ENCODE measurements around the gene MAPK13.
"Not testable (repeated sequence)": the region's sequence is repeated elsewhere in the genome, so short reads cannot be mapped to it uniquely, and the experiment has no call there.

Gene MAPK13

DNA sequence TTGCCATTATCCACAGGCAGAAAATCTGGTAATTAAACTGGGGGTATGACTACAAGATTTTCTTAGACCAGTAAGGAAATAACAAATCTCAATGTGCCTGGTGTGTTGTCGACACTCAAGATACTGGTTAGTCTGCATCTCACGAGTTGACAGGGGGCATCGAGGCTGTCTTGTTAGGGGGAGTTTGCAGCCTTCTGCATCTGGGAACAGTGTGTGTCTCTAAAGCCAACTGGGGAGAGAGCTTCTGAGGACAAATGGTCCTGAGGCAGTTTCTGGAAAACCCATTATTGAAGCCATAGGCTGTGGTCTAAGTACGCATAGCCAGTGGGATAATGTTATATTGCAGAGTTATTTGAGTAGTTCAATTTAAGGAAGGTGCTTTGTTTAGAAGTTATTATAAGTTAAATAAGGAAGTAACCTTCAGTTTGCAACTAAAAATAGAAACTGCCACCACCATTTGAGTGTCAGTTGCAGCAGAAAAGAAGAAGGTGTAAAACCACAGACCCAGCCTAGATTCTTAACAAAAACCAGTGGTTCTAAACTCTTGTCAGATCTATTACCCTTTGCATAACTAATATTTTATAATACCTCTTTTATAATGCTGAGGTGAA, 15.4 kb upstream of the MAPK13 start:
- DNase-seq (ENCODE audit: low read depth): no peak

DNA sequence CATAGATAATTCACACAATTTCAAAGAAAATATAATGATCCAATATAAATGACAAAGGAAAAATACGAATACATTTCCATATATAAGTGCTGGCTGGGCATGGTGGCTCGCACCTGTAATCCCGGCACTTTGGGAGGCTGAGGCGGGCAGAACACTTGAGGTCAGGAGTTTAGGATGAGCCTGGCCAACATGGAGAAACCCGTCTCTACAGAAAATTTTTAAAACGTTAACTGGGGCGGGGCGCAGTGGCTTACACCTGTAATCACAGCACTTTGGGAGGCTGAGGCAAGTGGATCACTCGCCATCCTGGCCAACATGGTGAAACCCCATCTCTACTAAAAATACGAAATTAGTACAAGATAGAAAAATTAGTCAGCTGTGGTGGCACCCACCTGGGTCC, 14.9 kb upstream of the MAPK13 start:
- no peak for DNase-seq (ENCODE audit: low read depth)

DNA sequence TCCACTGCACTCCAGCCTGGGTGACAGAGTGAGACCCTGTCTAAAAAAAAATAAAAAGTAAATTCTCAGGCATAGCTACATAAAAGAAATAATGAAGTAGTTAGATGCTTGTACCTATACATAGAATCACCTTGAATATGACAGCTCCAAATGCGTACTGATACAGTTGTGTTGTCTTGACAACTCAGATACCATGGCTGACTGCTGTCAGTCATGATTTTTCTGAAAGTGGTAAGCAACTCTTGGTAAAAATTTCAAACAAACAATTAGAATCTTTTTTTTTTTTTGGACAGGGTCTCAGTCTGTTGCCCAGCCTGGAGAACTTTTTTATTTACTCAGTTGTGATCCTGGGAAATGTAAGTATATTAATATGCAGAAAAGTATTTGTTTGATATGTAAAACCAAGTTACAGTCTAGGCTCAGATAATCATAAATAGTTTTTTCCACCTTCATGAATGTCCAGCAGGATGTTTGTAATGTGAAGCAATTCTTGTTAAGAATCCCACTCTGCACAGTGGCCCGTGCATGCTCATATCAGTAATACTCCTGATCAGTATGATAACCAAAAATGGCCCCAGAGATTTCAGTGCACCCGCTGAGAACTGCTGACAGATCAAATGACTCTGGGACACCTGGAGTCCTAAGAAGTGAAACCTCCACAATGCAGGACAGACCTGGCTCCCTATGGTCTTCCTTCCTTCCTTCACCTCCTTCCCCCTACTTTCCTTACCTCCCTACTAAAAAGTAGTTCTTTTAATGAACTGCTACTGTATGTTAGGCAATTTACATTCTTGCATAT, 14.0 kb upstream of the MAPK13 start:
- DNase-seq (ENCODE audit: low read depth): no peak

DNA sequence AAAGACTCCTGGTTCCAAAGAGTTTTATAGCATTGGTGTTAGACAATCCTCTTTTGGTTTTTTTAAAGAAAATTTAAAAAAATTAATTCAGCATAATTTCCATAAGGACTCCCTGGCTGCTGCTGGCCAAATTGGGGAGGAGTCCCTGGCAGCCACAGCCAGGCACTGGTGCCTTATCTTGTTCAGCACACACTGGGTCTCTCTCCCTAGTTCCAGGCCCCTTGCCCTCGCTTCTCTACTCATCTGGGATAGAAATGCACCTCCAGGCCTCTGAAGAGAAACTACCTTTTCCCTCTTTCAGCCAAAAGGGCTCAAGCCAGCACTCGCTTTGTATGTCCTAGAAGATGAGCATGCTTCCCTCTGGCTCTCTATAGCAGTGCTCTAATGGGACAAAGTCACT, 13.4 kb upstream of the MAPK13 start:
- DNase-seq (ENCODE audit: low read depth): no peak

DNA sequence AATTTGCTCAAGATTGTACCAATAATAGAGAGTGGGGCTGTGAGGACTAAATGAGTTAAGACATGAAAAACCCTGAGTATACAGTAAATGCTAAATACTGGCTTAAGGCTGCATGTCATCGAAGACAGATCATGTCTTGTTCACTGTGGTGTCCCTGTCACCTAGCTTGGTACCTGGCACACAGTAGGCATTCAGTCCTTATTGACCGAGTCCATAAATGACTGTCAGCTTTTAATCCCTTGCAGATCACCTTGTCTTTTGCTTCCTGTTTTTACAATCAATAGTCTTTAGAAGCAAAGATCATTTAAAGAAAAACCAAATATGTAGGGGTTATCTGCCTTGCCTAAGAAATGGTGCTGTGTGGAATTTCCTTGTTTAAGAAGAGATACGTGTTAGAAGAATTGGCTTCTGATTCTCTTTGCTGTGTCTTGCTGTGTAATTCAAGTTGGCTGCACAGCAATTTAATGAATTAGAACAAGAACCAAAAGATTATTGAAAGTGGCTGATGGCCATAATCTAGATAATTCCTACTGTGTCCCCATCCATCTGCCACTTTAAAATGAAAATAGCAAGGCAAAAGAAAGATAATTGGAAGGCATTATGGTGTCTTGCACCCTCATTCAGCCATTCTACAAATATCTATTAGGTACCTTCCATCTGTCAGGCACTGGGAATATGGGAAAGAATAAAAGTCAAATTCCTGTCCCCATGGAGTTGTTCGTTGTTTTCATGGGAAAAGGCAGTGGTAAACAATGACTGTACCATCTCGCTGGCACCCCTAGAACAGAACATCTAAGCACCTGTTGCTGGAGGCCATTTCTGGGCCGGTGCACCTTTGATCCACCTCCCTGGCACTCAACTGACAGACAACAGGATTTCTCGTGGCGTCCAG, 12.4 kb upstream of the MAPK13 start:
- DNase-seq (ENCODE audit: low read depth): no peak

DNA sequence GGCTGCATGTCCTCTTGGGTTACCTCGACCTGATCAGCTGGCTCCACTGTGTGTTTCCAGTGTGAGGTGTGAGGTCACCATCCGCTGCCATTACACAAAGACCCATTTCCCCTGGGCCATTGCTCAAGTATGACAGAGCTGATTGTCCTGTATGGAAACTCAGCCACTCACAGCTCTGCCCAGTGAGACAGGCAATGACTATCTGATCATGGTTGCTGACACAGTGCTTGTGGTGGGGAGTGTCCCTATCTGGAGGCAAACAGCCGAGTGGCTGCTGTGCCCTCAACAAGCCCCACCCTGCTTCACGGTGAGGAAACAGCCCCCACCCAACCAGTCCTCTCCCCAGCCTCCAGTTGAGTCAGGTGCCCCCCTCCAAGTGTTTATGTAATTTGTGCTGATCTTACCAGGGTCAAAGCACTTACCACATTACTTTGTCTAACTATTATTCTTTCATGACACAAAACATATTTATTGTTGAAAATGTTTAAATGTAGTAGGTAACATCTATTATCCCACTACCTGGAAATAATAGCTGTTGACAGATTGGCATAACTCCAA, 11.7 kb upstream of the MAPK13 start:
- DNase-seq (ENCODE audit: low read depth): no peak

DNA sequence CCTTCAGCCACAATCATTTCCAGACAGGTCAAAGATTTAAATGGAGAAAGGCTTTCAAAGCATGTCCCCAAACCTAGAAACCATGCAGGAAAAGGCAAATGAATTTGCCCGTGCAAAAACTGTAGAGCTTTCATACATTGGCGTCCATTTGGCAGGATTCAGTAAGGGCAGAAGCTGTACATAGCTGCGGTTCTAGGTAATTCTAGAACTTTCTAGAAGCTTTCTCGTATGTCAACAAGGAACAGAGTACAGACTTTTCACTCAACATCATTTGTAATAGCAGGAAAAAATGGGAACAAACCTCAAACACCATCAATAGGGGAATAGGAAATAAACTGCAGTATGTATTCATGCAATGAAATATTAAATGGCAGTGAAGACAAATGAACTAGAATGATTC, 11.1 kb upstream of the MAPK13 start:
- no peak for DNase-seq (ENCODE audit: low read depth)

DNA sequence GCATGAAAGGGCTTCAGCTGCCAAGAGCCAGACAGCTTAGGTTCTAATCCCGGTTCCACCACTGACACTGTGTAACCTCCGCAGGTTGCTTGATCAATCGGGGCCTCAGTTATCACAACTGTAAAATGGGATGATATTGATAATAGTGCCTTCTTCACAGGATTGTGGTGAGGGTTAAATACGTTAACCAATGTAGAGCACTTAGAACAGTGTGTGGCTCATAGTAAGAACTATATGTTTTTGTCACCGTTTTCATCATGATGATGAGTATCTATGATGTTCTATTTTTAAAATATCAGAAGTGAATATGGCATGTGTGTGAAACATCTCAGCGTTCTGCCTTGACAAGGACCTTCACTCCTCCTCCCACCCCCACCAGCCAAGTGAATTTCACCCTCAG, 10.3 kb upstream of the MAPK13 start:
- DNase-seq (ENCODE audit: low read depth): no peak

DNA sequence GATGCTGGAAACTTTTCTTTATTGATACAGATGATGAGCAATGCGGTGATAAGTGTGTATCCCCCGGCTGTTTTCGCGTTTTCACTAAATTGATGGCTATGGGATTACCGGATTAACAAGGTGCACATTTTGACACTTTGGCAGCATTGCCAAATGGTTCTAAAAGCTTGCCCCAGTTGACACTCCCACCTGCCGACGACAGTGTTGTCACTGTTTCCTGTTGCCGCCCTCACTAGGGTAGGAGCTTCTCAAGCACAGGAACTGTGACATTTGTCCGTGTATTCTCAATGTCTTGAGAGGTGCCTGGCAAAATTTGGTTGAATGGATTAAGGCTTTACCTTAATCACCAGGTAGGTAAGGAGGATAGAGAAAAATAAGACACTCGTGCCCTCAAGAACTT, 9.8 kb upstream of the MAPK13 start:
- DNase-seq (ENCODE audit: low read depth): no peak

DNA sequence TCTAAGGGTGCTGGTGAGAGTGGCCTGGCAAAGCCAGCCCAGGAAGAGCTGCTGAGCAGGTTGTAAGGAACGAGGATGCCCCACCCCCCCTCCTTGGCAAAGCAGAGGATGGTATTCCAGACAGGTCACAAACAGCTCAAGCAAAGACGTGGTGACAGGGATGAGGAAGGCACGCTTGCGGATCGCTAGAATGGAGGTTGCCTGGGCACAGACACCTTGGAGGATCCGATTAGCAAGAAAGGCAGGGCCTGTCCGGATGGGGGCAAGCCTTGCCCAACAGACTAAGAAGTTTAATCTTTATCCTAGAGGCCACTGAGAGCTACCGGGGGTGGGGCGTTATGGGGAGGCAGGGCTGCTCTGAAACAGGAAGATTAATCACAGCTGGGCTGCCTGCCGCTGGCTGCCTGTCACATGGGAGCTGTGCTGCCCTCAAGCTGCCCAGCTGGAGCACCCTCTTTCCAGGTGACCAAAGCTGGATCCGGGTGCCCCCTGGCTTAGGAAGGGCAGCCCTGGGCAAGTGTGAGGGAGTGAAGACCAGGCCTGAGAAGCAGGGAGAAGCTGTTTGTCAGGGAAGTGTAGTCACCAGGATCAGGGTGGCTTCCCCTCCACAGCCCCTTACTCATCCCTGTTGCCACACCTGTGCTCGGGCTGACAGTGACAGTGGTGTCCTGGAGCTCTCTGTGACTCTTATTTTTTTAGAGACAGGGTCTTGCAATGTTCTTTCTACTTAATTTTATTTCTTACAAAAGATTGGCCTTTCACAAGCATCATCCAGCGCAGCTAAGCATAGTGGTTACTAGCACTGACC, 9.1 kb upstream of the MAPK13 start:
- DNase-seq (ENCODE audit: low read depth): peak; percentile 54

DNA sequence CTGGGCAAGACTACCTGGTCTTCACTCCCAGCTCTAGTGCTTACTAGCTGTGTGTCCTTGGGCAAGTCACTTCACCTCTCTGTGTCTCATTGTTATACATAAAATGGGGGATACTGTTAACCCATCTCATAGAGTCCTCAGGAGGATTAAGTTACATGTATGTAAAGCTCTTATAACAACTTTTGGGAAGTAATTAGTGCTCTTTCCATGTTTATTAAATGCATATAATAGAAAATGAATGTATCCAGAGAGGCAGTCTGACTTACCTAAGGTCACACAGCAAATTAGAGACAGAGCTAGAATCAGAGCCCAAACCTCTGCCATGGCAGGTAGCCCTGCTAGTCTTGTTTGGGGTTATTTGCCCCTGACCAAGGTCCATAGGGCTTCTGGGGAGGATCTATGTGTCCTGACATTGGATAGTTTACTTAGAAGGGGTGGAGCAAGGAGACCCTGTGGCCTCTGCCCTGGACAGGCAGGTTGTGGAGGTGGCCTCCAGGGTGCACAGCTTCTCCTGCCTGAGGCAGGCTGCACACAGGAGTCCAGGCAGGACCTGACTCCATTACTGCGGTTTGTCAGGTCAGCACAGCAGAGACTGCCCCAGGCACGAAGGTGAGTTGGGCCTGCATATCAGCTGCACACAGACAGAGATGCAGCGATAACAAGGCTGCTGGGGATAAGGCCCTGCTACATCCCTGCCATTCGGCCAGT, 8.4 kb upstream of the MAPK13 start:
- DNase-seq (ENCODE audit: low read depth): no peak

DNA sequence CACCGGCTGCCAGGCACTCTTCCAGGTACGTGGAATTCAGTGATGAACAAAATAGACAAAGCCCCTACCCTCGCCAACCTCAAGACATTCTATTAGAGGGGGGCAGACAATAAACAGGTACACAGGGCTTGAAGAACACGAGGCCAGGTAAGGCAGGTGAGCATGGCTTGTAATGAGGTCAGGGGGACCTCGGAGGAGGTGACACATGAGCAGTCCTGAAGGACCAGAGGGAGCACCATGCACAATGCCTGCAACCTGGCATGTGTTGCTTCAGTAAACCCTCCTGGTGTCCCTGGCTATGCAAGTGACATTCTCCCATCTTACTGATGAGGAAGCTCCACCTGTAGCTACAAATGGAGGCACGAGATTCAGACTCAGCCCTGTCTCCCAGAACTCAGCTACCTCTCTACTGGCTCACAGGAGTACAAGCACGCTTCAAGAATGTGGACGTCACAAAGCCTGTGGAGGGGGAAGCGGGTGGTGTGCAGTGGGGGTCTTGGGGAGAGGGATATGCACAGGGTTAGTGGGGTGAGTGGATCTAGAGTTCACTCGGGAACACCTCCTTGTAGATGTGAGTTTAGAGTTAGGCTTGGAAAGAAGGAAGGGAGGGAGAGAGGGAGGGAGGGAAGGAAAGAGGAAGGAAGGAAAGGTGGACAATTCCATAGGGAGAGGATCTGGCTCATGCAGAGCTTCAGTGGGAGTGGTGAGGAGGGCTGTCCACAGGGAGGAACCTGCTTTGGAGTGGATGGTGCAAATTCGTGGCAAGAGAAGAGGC, 7.6 kb upstream of the MAPK13 start:
- no peak for DNase-seq (ENCODE audit: low read depth)

DNA sequence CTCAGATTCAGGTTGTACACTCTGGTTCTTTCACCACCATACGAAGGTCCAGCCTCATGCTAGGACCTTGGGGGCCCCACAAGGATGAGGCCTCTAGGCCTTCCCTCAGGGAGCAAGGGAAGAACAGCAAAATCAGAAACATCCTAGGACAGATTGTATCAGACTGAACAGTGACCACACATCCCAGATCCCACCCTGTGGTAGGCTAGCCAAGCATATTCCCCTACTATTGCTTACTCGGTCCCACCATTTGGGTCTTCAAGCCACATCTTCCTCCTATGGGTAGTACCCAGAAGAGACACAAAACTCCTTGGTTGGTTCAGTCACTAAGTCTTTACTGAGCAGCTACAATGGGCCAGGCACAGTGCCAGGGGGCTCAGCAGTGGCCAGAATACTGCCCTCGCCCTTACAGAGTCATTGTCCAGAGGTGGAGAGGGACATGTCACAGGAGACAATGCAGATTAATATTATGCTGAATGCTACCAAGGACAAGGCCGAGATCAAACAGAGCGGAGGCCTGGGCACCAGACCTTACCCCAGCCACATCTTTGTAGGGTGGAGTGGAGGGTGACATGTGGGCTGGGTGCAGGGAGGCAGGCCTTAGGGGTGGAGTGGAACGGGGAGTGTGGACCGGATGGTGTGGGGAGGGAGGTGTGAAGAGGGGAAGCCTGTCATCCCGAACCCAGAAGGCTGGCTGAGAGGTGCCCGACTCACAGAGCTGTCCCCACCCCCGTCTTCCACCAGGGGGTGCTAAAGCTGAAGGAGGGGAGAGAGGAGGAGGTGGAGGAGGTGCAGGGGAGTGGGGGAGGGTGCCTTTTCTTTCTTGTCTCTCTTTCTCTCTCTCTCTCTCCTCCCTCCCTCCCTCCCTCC, 6.8 kb upstream of the MAPK13 start:
- peak; percentile 71 for DNase-seq (ENCODE audit: low read depth)

DNA sequence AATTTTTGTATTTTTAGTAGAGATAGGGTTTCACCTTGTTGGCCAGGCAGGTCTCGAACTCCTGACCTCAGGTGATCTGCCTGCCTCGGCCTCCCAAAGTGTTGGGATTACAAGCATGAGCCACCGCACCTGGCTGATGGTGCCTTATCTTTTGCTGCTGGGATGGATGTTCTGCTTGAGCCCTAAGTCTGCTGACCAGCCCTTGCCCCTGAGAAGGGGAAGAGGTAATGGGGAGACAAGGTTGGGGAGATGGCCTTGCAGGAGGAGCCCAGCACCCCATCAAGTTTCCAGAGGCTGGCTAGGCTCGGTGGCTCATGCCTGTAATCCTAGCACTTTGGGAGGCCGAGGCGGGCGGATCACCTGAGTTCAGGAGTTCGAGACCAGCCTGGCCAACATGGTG, 6.0 kb upstream of the MAPK13 start:
- DNase-seq (ENCODE audit: low read depth): not testable (repeated sequence)

DNA sequence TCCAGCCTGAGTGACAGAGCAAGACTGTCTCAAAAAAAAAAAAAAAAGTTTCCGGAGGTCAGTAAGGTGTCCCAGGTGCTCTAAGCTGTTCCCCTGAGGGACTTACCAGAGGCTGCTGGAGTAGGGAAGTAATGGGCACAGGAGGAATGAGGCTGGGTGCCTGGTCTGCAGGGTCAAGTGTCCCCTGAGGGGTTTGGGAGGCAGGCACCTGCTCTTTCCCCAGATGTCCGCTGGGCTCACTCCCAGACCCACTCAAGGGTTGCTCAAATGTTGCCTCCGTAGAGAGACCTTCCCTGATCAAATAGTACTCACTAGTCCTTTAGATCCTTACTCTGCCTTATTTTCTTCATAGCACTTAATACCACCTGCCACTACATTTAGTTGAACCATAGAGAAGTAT, 5.4 kb upstream of the MAPK13 start:
- no peak for DNase-seq (ENCODE audit: low read depth)

DNA sequence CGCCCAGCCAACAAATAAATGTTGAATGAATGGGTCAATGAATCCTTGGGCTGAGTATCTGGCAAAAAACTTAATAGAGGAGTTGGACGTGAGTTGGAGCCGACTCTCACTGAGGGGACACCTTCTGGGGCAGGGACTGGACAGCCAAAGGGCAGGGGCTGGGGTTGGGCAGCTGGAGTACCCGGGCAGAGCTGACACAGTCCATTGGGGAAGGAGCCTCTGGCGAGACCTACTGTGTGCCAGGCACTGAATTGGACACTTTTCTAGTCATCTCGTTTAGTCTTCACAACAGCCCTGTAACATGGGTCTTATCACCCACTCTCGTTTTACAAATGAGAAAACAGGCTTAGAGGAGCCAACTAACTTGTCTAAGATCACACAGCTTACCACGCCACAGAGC, 4.7 kb upstream of the MAPK13 start:
- DNase-seq (ENCODE audit: low read depth): no peak

DNA sequence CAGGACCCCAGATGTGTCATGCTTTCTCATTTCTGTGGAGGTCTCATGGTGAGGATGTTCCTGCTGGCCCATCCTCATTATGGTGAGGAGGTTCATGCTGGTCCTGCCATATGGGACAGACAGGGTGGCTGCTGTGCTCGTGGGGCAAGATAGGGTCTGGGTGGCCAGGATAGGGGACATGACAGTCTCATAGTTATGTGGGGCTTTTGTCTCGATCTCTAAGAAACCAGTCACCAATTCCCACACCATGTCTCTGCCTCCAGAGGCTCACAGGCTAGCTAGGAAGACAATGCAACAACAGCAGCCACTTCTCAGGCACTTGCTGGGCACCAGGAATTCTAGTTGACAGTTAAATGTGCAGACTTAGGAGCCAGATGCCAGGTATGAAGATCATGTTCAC, 4.2 kb upstream of the MAPK13 start:
- DNase-seq (ENCODE audit: low read depth): no peak

DNA sequence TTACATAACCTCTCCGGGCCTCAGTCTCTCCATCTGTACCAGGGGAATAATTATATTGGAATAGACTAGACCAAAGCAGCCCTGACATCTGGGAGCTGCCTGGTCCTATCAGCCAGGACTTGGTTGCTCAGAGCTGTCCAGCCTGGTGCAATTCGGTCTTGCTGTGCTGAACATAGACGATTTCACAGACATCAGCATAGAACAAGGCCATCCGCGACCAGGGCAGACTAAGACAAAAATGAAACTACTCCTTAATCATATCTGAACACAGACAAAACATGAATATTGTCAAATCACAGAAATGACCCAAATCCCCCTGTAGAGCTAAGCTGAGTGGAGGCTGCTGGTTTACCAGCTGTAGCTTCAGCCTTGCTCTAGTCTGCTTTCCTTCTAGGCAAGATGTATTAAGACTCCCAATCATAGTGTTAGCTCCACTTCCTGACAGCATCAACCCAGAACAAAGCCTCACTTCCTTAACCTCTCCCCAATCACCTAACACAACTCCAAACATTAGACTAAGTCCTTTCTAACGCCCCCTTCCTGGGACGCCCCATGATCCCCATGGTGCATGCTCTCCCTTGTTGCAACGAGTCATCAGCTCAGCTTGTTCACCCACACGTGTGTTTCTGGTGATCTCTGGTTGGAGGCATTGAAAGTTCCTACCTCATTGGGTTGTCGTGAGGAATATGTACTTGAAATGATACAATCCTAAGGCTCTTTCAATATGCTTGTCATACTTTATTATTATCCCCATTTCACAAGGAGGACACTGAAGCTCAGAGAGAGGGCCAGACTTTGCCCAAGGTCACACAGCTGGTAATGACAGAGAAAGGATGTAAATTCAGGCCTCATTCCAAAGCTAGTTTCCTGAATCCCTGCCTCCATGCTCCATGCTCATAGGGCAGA, 3.5 kb upstream of the MAPK13 start:
- no peak for DNase-seq (ENCODE audit: low read depth)
